Activated naive CD4-positive, alpha-beta T cell treated with anti-CD3 and anti-CD28 coated beads, Interleukin-2, amount 50 U/mL, for 72 hours (primary cell): ENCODE measurements around the gene ASB16. TPM values are rescaled to one million over a fixed set of nuclear protein-coding genes. Genes with fewer than 3 reads are reported as not detected.
"Not testable (repeated sequence)": the region's sequence is repeated elsewhere in the genome, so short reads cannot be mapped to it uniquely, and the experiment has no call there.

Source experiments
- ATAC-seq, 2 donors: fragments of 150-1000 bp; cut with Tn5 transposase; 2 replicates each; pipeline ENCODE4 v1.10.0; 2021; ENCODE audit warnings: mild to moderate bottlenecking in 2 of 2, moderate library complexity in 2 of 2
- DNase-seq, 2 donors: peaks; one replicate each; pipeline ENCODE4 v3.0.0; 2021 to 2022; ENCODE audit warnings: low spot score in 2 of 2
- H3K27ac Mint-ChIP-seq, 2 donors: one replicate each; pipeline ENCODE4 v1.8.0; 2022; ENCODE audit warnings: mild to moderate bottlenecking in 2 of 2, mixed read lengths in 2 of 2
- H3K36me3 Mint-ChIP-seq, 2 donors: one replicate each; pipeline ENCODE4 v1.8.0; 2022; ENCODE audit warnings: mixed read lengths in 2 of 2
- H3K9me3 Mint-ChIP-seq, 2 donors: one replicate each; pipeline ENCODE4 v1.8.0; 2022; ENCODE audit warnings: mixed read lengths in 2 of 2
- total RNA-seq, 2 donors: library from RNA; stranded (reverse); gene quantifications; one replicate each; pipeline ENCODE4 v1.2.3, GENCODE V29; 2022

ASB16 gene
- total RNA-seq = under 1 TPM; 0.39 to 0.52 TPM

- H3K27ac Mint-ChIP-seq = peak within 1 kb of the TSS in 1 of 2 donors; percentile 40
- no peak for ATAC-seq
- no peak for DNase-seq
- H3K36me3 Mint-ChIP-seq = no peaks in the 10 kb centered on the region
- no peaks in the 10 kb centered on the region for H3K9me3 Mint-ChIP-seq
Observed at GRCh38 chr17:44170499-44171201, at the start of gene ASB16. ASB16 (plus strand) TSS chr17:44170704; CDS start chr17:44170790, 86 bp downstream.

DNA sequence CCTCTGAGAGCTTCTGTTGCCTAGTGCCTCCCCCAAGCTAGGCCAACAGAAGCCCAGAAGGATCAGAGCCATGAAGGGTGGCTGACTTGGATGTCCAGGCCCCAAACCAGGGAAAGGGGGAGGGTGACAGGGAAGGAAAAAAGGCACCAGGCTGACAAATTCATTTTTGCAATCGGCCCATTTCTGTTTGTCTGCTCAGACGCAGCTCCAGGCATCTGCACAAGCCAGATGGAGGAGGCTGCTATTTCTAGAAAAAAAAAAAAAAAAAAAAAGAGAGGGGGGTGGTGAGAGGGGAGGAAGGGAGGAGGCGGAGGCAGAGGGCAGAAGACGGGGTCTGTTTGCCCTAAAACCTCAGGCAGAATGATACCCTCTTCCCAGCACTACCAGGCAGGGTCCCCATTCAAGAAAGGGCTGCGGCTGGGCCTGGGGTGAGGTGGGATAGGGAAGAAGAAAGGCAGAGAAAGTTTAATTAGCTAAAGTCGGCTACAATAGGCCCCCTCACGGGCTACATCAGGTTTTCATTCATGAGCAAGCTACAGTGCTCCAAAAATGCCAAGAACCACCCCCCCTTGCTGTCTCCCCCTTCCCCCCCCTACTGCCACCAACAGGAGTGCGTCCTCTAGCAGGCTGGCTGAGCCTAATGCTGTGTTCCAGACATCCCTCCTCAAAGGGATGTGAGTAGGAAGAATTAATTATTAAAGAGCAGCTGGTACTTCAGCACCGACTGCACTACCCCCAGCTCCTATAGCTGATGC, 49.5 kb upstream of the ASB16 start:
- H3K9me3 Mint-ChIP-seq = no peaks in the 10 kb centered on the region

DNA sequence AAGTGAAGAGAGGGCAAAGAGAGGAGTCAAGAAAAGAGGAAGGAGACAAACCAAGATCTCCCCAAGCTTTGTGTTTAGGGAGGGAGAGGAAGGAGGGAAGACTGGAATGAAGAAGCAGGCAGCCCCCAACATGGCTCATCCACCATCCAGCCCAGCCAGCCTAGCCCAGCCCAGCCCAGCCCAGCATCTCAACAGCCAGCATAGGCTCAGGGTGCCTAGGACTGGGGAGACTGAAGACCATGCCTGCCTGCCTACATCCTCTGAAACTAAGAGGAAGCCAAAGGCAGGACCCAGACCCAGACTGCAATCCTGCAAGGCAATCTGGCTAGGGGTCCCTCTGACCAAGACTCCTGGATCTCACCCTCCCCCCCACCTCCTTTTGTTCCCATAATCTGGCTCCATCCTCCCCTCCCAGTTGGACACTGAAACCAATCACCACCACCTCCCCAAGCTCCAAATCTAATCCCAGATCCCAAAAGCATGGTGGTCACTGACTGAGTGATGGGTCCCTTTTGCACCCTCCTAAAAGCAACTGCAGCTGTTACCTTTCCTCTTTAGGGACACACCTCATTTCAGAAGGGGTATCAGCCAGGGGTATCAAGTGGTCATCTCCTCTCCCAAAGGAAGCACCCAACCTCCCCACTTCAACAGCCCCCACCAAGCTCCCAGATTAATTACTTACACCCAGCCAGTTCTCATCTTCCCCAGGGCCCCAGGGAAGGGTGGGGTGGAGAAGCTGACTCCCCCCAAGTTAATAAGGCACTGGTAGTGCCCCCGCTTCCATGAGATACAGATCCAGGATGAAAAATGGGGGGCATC, 48.3 kb upstream of the ASB16 start:
- peak overlapping the region; percentile 81 to 95 for H3K27ac Mint-ChIP-seq
- DNase-seq (no peak), ATAC-seq (no peak)
- no peaks in the 10 kb centered on the region for H3K36me3 Mint-ChIP-seq
- no peaks in the 10 kb centered on the region for H3K9me3 Mint-ChIP-seq

More for the DNA sequence above, 49.5 kb upstream of the ASB16 start:
- Mint-ChIP-seq H3K27ac (peak overlapping the region in 1 of 2 donors; percentile 95), H3K36me3 (no peaks in the 10 kb centered on the region)
- no peak for ATAC-seq
- DNase-seq = no peak

DNA sequence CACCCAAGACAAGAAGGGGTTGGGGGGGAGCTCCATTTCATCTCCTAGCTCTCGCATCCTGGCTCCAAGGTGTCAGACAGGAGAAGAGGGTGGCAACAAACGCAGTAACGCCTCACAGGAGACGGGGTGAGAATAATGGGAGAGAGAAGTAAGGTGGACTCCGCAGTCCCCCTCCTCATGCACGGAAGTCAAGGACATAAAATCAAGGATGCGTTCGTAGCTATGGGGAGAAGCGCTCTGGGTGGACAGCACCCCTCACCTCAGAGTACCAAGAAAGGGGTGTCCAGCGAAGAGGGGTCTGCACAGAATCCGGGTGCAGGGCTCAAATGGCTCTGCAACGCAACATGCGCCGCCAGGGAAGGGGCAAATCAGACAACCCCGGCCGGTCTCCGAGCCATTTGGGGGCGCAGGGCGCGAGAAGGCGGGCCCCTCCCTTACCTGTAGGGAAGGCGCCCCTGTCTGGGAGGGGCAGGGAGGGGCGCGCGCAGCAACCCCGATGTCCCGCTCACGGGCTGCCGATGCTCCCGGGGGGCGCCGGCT, 47.6 kb upstream of the ASB16 start:
- peak in 1 of 2 donors; percentile 58 for DNase-seq
- Mint-ChIP-seq H3K36me3 (no peaks in the 10 kb centered on the region), H3K27ac (peak overlapping the region; percentile 81 to 95), H3K9me3 (no peaks in the 10 kb centered on the region)
- peak; percentile 7 to 11 for ATAC-seq

- no peaks in the 10 kb centered on the region for H3K9me3 Mint-ChIP-seq
- H3K36me3 Mint-ChIP-seq = no peaks in the 10 kb centered on the region
- DNase-seq (peak; percentile 96), ATAC-seq (peak; percentile 95 to 98)
- H3K27ac Mint-ChIP-seq = peak within 1 kb of the TSS; percentile 95
Observed at GRCh38 chr17:44123356-44124117, 47.0 kb upstream of the ASB16 start, which contains the start of gene HDAC5. HDAC5 (minus strand) TSS chr17:44123641; CDS start chr17:44117515, 6,126 bp downstream.

DNA sequence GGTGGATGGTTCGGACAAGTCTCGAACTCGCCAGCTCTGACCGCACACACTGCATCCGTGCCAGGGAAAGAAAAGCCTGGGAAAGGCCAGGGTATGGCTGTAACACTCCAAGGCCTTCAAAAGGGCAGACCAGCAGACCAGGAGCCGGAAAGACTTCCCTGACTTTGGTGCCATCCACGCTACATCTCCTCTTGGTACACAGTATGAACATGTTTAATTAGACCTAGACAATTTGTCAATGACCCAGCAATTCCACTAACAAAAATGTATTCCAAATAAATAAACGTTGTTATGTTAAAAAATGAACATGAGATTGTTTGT, 46.4 kb upstream of the ASB16 start:
- DNase-seq (no peak), ATAC-seq (no peak)
- no peaks in the 10 kb centered on the region for H3K36me3 Mint-ChIP-seq
- H3K27ac Mint-ChIP-seq = peak overlapping the region; percentile 95
- no peaks in the 10 kb centered on the region for H3K9me3 Mint-ChIP-seq

DNA sequence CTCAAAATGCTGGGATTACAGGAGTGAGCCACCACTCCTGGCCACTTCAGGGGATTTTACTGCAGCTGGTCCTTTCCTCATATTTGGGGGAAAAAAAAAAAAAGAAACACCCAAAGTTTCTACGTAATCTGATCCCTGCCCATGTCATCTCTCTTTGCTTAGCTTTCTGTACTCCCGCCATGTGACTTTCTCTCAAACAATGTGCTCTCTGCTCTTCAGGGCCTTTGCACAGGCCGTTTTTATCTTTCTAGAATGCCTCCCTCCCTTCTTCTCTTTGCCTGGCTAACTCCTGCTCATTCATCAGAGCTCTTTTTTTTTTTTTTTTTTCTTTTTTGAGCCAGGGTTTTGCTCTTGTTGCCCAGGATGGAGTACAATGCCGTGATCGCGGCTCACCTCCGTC, 42.1 kb upstream of the ASB16 start:
- H3K36me3 Mint-ChIP-seq = no peaks in the 10 kb centered on the region
- no peak for DNase-seq
- ATAC-seq = no peak
- H3K9me3 Mint-ChIP-seq = no peaks in the 10 kb centered on the region
- H3K27ac Mint-ChIP-seq = no peak overlapping the region

DNA sequence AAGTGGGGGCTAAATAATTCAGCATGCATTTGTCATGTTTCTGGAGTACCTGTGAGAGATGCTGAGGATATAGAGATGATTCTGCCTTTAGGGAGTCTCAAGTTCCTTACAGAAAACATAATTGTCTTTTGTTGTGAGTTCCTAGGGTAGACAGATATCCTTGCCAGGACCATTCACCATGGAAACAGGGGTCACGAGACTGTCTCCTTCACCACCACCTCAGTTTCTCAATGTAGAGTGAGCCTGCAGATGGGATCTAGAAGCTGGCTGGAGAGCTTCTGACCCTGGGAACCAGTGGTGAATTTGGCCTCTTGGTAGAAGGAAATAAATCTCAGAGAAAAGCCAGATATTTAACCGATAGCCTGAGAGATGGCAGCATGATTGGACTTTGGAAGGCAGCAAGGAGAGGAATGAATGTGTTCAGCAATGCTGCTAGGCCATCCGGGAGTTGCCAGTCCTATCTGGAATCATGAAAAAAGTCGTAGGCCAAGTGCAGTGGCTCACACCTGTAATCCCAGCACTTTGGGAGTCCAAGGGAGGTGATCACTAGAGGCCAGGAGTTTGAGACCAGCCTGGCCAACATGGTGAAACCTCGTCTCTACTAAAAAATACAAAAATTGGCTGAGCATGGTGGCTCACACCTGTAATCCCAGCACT, 39.7 kb upstream of the ASB16 start:
- H3K36me3 Mint-ChIP-seq = no peaks in the 10 kb centered on the region
- ATAC-seq = no peak
- H3K27ac Mint-ChIP-seq = peak overlapping the region in 1 of 2 donors; percentile 79
- H3K9me3 Mint-ChIP-seq = no peaks in the 10 kb centered on the region
- DNase-seq = no peak

GRCh38 chr17:44131372-44131771, 39.1 kb upstream of the ASB16 start:
- H3K36me3 Mint-ChIP-seq, H3K9me3 Mint-ChIP-seq, DNase-seq, ATAC-seq, H3K27ac Mint-ChIP-seq: not testable (repeated sequence)

DNA sequence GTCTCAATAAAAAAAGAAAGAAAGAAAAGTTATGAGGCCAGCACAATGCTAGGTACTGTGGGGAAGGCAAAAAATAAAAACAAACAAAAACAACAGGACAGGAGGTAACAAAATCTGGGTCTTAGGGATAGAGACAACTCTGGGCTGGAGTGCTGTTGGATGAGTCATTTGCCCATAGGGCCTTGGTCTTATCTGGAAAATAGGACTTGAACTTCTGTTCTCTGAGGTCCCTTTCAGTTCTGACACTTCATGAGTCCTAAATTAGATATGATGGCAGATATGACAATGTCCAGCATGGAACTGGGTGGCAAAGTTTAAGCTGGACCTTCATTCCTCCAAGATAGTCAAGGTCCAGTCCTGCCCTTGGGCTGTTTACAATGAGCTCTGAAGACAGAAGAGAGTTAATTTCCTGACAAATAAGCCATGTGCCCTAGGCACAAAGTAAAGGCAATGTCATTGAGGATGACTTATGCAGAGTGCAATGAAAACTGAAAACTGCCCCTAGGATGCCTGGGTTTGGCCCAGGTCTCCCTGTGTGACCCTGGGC, 38.2 kb upstream of the ASB16 start:
- ATAC-seq (peak in 1 of 2 donors; percentile 83), DNase-seq (no peak)
- Mint-ChIP-seq H3K9me3 (no peaks in the 10 kb centered on the region), H3K27ac (peak overlapping the region; percentile 19 to 74), H3K36me3 (no peaks in the 10 kb centered on the region)

- H3K27ac Mint-ChIP-seq = peak overlapping the region in 1 of 2 donors; percentile 7
Observed at GRCh38 chr17:44133918-44134476, 36.5 kb upstream of the ASB16 start.

DNA sequence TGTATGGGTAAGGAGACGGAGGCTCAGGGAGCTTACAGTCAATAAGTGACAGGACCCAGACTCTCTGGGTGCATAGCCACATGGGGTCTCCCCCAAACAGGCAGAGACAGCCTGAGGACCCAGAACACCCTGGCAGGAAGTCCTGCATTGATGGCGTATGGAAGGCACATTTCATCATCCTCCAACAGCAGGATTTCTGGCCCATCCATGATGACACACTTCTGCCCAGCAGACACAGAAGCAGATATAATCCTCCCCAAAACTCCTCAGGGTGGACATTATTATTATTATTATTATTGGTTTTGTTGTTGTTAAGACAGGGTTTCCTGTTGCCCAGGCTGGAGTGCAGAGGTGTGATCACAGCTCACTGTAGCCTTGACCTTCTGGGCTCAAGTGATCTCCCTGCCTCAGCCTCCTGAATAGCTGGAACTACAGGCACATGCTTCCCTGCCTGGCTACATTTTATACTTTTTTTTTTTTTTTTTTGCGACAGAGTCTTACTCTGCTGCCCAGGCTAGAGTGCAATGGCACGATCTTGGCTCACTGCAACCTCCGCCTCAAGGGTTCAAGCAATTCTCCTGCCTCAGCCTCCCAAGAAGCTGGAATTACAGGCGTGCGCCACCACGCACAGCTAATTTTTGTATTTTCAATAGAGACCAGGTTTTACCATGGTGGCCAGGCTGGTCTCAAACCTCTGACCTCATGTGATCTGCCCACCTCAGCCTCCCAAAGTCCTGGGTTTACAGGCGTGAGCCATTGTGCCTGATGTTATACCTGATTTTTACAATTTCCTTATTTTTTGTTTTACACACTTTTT, 35.5 kb upstream of the ASB16 start:
- Mint-ChIP-seq H3K27ac (no peak overlapping the region), H3K36me3 (no peaks in the 10 kb centered on the region), H3K9me3 (no peaks in the 10 kb centered on the region)
- ATAC-seq (no peak), DNase-seq (no peak)

More at GRCh38 chr17:44133918-44134476, 36.5 kb upstream of the ASB16 start:
- H3K9me3 Mint-ChIP-seq = no peaks in the 10 kb centered on the region
- no peaks in the 10 kb centered on the region for H3K36me3 Mint-ChIP-seq
- DNase-seq (no peak), ATAC-seq (no peak)

DNA sequence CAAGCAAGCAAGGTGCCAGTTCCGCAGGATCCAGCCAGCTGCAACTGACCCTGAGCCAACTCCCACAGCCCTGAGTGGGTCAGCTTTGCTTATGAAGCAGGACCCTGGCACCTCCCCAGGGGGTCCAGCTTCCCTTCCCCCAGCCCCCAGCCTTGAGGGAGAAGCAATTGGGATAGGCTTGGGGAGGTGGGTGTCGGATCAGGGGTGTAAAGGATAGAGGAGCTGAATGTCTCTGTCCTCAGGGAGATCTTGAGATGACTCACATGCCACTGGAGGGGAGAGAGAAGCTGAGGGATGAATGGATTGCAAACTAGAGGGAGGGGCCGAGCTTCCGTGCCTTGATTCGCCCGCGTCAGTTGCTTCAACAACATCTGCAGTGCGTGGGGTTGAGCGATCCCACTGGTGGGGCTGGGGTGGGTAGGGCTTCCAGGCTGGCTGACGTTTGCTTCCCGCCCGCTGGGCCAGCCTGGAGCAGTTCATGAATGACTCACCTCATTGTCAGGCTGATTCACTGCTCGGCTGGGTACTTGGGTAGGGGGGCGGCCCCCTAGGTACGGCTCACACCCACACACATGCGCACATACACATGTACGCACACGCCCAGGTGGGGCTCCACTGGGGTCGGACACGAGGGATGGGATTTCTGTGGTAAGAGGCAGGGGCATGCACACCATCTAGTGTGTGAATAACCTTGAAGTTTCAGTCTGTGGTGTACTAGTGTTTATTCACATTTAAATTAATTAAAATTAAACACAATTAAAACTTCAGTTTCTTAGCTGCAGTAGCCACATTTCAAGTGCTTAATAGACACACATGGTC, 32.4 kb upstream of the ASB16 start:
- Mint-ChIP-seq H3K27ac (peak overlapping the region in 1 of 2 donors; percentile 19), H3K36me3 (peaks cover 7% of the 10 kb centered on the region in 2 donors), H3K9me3 (no peaks in the 10 kb centered on the region)
- ATAC-seq (peak; percentile 77 to 79), DNase-seq (peak; percentile 66 to 88)

GRCh38 chr17:44143921-44144320, 26.6 kb upstream of the ASB16 start:
- H3K36me3 Mint-ChIP-seq = peaks cover 13 to 20% of the 10 kb centered on the region in 2 donors
- H3K9me3 Mint-ChIP-seq, H3K27ac Mint-ChIP-seq, ATAC-seq, DNase-seq: not testable (repeated sequence)
